Limb (tissue), 2 donors: ENCODE results near the gene CTIF.
A peak's percentile ranks its signal among the peaks of the same experiment; 100 is the strongest.
"Not testable (repeated sequence)": the region's sequence is repeated elsewhere in the genome, so short reads cannot be mapped to it uniquely, and the experiment has no call there.

Source experiments
- DNase-seq, 2 donors: peaks; one replicate each; pipeline ENCODE4 v3.0.0-alpha.2; 2016; ENCODE audit errors: extremely low spot score in 2 of 2

The CTIF gene

DNA sequence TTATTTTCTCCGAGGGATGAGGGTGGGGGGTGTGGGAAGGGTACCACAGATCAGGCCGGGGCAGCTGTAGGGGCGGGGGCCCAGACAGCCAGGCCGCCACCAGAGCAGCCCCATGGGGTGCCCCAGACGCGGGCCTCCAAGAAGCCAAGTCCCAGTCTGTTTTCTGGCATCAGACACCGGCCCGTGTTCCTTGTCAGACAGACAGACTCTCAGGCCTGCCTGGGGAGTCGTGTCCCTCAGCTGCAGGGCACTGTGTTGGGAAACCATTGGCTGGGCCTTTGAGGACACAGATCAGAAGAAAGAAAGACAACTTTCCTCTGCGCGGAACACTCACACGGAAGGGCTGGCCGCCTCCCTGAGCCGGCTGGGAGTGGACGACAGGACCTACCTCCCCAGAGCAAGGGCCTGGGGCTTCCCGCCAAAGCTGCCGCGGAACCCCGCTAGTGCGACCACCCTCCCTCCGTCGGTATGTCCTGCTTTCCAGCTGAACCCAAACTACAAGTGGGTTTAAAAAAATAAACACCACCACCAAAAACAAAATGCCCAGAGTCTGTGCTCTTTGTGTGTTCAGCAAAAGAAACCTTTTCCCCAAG is 323.9 kb downstream of the CTIF start:
- no peak for DNase-seq

DNA sequence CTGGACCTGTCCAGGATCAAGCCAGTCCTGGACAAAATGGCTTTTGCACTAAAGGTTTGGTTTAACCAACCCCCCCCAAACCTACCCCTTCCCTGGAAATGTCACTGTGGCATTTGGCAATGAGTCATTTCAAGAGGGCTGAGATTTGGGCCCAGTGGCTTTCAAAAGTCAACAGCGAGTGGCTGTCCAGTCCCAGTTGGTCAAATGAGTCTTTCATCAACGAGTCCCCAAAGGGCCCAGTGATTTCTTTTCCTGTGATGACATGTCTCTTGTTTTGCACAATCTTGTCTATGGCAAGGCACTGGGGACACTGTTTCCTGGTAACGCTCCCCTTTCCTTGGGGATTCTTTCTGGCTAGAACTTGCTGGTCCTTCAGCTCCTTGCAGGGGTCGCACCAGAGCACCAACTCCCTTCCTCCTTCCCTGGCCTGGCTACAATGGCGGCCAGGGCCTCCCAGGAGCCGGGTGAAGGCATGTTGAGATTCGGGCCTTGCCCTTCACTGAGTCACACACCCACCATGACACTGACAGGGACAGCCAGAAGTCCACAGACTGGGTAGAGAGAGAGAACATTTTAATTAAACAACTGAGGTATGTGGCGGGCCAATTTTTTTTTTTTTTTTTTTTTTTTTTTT is 324.7 kb downstream of the CTIF start:
- no peak for DNase-seq

DNA sequence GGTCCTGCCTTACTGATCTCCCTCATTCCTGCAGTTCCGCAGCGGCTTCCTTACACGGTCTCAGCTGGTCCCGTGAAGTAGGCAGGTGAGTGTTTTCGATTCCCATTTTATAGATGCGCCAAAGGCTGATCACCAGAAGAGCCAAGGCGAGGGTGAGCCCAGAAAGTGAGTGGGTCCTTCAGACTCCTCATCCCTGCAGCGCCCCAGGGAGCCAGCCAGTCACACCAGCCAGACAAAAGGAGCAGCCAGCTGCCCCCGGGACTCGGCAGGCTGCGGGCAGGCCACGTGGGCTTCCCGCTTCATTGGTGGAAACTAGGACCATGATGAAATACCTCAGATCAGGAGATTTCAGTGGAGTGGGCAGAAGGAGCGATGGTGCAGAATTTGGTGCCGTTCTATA is 326.0 kb downstream of the CTIF start:
- DNase-seq, result no peak

DNA sequence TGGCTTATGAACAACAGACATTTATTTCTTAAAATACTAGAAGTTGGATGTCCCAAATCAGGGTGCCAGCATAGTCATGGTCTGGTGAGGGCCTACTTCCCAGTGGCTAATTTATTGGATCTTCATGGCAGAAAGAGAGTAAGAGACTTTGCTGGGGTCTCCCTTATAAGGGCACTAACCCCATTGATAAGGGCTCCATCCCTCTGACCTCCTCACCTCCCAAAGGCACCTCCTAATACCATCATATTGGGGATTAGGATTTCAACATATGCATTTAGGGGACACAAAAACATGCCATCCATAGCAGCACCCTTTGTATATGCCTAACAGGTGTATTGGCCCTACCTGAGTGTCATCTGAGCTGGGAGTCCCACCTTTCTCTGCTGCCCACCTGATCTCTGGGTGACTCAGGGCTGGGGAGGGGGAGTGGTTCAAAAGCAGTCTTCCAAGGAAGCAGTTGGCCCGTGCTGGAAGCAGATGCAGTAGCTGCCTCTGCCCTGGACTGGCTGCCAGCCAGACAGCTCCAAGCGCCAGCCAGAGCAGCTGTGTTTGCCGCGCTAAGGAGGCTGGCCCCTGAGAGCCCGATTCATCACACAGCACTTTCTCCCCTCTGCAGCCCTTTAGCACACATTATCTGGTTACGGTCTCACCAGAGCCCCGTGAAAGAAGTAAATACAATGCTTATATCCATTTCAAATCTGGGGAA is 327.4 kb downstream of the CTIF start:
- peak; percentile 67 to 83 for DNase-seq

DNA sequence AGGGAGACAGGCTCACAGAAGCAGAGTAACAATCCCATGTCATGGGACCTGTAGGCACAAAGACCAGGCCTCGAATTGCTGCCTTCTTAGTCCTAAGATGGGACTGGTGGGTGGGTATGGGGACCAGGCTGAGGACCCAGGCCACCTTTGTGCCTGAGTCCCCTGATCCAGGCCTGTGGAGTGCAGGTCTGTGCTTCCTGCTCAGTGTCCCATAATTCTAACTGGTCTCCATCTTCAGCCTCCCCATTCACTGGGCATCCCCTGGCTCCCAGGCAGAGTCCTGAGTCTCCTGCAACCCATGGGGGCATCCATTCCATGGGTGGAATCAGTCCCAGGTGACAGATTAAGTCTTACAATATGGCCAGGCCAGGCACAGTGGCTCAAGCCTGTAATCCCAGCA is 328.0 kb downstream of the CTIF start:
- DNase-seq, result no peak

DNA sequence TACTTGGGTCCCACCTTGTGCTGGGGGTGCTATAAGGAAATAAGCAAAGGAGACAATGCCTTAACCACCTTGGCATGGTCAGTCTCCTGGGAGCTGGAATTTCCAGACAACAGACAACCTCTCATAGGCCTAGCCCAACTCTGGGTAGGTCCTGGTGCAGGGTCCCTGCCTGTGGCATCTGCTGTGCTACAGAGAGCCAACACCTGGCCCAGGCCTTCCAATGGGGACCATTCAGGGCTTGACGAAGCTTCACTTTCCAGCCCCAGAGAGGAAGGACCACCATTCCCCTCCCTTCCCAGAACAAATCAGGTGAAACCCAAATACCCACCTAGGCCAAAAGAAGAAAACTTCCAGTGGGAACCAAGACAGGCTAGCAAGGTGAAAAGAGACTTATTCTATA is 329.1 kb downstream of the CTIF start:
- no peak for DNase-seq

DNA sequence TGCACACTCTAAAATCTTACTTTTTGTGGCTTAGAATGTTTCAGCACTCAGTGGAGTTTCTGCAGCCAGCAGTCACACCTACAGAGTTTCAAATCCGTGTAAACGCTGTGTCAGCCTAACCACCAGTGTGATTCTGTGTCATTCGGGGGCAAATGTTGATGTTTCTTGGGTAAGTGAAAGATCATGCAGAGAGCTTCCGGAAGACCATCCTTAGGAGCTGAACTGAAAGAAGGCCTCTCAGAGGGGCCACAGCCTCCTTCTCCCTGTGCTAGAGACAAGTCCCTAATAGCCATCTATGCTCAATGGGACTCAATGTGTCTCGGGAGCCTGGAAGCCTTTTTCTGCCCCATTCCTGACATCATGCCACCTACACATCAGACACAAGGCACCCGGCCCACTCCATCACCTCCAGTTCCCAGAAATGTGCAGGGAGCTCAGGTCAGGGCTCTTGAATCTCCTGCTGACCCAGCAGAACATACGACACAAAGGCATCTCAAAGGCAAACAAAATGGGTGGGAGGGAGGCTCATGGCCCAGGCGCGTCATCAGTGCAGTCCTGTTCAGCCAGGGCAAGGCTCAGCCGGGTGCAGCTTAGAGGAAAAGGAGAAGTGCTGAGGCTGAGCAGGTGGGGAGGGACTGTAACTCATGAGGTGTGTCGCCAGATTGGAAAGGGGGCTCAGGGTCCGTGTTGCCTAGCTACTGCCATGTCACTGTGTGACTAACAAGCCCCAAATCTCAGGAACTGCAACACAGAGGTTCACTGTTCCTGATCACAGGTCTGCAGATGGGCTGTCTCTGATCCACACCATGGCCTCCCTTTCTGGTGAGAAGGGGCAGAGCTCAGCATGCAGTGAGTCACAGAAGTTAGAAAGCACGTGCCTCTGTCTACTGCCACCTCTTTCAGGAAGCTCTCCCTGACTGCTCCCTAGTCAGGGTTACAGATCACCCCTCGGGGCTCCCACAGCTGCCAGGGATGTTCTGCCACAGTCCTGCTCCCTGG is 329.9 kb downstream of the CTIF start:
- DNase-seq, result no peak

DNA sequence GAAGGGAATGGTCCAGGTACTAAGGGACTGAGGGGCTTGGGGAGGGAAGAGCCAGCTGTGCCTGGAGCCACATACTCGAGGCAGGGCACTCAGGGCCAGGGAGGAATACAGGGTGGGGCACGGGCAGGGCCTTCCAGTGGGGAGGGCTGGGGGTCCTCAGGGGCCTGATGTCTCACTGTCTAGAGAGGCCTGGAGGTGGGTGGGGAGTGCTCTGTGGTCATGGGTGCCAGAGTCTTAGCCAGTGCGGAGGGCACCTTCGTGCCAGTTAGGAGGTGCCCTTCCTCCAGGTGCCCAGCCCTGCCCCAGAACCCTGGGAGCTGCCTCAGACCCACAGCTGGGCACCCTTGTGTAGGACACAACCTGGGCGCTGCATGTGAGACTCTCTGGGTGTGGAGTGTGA is 330.8 kb downstream of the CTIF start:
- no peak for DNase-seq

DNA sequence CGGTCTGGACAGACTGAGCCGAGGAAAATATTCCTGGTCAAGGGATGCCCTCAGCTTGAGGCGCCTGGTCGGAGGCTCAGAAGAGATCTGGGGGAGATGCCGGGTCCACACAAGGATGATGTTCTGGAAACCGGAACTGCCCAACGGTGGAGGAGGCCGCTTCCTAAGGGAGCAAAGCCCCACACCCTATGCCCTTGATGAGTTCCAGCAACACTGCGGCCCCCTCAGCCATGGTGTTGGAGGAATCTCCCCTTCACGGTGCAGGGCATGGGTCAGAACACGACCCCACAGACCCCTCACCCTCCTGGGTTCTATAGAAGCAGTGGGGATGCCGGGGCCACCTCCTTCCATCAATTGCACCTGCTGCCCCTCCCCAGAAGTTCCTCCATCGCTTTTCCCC is 332.1 kb downstream of the CTIF start:
- DNase-seq, result not testable (repeated sequence)

DNA sequence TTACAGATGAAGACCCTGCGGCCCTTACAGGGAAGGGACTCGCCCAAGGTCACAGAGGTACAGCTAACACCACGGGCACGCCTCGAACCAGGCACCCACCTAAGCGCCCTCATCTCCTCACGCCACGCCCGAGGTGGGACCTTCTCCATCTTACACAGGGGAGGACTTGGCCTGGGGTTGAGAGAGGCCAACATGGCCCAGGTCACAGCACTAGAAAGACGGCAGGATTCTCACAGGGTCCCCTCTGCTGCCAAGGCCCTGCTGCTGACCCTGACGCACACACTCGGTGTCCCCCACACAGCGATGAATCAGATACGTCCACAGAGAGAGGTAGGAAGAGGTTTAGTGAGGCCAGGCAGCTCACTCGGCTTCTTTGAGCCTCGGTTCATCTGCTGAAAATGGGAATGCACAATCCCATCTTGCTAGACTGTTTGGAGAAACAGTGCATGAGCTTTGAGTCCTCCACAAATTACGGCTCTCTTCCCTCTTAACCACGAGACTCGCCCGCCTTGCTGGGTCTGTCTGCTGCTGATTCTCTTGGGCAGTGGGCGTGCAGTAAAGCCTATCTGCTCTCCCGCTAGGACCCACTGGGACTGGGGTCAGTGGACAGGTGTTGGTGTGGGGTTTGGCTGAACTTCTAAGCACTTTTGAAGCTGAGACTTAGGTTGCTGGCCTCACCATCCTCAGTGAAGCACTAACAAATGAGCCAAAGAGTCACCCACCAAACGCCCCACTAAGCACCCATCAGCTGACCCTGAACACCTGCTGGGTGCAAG is 332.7 kb downstream of the CTIF start:
- DNase-seq, result no peak

DNA sequence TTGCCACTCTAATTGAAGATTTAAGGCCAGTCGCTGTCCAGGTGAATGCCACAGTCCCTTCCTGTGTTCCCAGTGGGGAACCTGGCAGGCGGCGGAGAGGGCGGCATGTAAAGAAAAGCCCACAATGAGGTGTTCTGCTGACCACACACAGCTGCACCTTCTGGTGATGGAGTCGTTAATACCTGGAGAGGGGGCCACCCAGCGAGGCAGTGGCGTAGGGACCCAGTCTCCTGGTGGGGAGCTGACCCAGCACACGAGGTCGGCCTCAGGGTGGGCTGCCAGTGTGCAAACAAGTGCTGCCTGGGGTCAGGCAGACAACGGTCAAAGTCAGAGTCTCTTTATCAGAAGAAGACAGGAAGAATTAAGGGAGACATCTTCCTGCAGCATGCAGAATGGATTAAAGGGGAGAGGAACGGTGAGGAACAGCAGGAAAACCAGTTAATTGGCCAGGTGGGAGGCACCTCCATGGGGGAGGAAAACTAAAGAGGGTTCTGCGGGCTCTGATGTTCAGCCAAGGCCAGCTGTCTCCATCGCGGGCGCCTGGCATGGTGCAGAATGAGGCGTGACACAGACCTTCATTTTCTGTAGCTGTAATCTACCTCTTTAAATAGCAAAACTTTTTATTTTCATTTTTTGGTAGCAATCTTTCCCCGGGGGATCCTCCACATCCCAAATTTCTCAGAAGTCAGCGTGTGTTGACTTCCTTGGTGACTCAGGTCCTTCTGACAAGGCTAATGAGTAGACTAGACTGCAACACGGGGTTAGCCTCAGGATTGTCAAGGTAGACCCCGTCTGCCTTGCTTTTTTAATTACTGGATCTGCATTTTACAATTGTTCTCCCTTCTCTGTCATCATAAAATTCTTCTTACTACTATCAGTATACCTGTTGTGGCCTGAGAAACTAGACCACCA is 333.7 kb downstream of the CTIF start:
- DNase-seq, result no peak

DNA sequence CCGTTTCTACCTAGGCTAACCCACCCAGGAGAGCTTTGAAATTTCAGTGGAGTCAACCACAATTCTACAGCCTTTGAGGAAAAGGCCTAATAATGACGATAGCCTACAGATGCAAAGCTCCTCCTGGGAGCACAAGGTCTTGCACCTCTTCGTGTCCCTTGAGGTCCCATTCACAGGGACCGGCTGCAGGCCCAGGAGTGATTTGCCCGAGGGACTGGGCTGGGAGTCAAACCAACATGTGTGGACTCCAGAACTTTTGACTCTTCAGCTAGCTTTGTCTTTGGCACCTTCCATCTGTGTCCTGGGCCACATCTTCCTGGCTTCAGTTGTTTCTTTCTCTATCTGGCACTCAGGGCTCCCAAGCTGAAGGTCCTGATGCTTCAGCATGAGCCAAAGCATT is 335.4 kb downstream of the CTIF start:
- no peak for DNase-seq

DNA sequence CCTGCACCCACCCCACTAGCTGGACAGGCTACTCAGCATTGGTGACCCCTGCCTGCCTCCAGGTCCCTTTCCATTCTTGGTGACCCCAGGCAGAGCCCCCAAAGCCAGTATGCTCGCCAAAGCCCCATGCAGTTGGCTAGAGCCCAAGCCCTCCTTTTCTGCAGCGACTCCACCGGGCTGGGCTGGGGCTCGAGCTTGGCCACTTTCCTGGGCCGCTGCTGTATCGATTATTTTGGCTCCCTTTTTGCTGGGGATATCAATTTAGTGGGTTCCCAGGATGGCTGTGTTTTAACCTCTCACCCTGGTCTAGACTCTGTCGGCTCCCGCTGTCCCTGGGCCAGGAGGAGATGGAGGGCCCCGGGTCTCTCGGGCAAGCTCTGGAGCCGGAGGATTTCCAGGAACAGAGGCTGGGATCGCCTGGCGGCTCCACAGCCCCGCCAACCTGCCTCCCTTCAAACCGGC is 335.9 kb downstream of the CTIF start:
- DNase-seq, result no peak

DNA sequence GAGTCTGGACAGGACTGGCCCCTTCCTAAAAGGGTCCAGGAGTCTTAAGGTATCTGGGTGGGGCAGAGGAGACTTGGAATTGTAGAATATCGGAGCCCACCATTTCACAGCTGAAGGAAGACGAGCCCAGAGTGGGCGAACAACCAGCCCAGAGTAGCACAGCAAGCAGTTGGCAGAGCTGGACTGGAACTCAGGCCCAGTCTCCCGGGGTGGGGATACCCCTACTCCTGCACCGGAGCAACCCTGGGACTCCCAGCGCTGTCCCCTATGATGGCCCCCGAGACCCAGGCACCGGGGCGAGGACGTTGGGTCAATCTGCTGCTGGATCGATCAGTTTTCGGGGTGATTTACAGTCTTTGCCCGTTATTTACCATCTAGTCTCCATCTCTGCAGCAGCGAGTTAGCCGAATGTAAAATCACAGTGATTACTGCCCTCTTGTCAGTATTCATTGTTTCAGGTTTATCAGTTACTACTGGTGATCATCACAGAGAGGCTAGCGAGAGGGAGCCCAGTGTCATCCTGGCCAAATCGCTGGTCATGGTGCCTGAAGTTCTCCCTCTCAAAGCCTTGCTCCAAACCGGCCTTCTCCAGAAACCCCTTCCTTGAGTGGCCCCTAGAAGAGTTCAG is 336.6 kb downstream of the CTIF start:
- no peak for DNase-seq

DNA sequence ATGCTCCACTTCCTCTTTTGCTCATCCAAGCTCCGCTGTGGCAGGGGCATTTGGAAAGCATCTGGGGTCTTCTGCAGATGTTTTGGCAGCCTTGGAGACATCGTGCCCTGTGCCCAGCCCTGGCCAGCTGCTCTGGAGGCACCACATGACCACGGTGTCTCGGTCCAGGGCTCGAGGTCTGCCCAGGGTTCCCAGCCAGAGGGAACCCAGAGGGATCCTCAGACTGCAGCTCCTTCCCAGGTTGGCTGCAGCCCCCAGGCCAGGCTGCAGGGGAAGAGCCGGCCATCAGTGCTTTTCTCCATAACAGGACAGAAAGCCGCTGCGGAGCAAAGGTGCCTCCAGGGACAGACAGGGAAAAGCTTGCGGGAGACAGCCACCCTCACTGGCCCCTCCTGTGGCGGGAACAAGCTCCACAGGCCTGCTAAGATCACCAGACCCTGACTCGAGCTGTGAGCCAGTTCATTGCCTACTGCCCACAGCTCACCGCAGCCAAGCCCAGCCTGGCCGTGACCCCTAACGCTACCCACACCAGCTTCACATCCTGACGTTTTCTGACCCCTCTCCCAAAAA is 337.2 kb downstream of the CTIF start:
- DNase-seq, result peak in 1 of 2 donors; percentile 32

DNA sequence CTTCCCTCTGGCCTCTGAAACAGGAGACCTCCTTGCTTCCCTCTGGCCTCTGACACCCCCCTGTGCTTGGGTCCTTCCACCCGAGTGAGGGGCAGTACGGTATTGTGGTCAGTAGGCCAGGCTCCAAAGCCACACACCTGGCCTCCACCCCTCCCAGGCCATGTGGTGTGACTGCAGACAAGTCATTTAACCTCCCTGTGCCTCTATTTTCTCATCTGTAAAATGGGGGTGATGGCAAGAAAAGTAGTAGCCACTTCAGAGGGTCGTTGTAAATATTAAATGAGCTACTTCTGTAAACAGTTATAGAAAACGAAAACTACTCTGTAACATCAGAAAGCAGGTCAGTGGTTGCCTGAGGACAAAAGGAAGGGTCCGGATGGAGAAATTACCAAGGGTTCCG is 337.8 kb downstream of the CTIF start:
- no peak for DNase-seq

DNA sequence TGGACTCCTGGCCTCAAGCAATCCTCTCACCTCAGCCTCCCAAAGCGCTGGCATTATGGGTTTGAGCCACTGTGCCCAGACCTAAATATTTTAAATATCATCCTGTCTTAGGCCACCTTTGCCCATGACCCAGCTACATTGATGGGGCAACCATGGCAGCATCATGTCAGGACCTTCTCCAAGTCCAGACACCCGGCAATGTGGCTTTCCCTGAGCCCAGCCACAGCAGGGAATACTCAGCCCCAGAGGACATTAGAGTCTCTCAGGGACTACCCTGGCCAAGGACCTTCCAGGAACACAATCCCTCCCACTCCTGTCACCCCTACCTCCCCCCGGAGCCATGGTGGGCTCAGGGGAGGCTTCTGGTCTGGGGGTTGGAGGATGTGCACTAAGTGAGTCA is 339.1 kb downstream of the CTIF start:
- DNase-seq, result peak in 1 of 2 donors; percentile 18

DNA sequence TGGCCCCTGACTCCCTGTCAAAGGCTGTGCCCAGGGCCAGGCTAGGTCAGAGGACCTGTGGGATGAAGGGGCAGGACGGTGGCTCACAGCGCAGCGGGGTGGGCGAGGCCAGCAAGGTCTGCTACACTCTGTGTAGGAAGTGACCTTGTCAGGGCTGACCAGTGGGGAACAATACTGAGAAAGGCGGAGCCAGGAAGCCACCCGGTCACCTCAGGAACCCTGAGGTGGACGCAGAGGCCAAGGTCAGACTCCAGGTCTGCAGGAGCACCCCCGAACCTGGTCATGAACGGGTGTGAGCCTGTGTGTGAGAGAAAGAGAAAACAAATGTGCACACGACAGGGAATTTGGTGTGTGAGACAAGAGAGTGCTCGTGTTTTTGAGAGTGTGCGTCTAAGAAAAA is 339.6 kb downstream of the CTIF start:
- peak in 1 of 2 donors; percentile 23 for DNase-seq

DNA sequence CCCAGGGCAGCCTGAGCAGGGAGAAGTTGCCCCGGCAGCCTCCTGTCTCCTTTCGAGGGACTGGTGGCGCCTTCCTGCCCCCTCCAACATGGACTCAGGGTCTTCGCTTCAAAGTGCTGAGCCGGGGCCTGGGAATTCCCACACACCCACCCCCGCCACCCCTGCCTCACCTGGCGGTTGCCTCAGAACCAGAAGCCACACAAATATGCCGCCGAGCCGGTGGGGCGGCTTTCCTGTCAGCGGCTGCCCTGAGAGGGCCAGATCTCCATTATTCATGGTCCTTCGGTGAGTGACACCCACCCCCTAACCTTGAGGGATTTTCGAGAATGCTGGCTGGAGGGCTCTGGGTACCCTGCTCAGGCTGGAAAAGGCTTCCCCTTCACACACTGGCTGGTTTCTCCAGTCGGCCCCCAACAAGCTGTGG is 340.2 kb downstream of the CTIF start:
- DNase-seq, result peak in 1 of 2 donors; percentile 42
